NK-92 treated with Interleukin-12 subunit alpha and Interleukin-12 subunit beta, amount 100 ng/mL, for 24 hours (cell line): ENCODE measurements around the gene ALAS2.
"Not testable (repeated sequence)": the region's sequence is repeated elsewhere in the genome, so short reads cannot be mapped to it uniquely, and the experiment has no call there.

Experiments
- DNase-seq: peaks from one replicate; lab custom pipeline; 2025; lab: John Stamatoyannopoulos, UW

The ALAS2 gene, protein sequence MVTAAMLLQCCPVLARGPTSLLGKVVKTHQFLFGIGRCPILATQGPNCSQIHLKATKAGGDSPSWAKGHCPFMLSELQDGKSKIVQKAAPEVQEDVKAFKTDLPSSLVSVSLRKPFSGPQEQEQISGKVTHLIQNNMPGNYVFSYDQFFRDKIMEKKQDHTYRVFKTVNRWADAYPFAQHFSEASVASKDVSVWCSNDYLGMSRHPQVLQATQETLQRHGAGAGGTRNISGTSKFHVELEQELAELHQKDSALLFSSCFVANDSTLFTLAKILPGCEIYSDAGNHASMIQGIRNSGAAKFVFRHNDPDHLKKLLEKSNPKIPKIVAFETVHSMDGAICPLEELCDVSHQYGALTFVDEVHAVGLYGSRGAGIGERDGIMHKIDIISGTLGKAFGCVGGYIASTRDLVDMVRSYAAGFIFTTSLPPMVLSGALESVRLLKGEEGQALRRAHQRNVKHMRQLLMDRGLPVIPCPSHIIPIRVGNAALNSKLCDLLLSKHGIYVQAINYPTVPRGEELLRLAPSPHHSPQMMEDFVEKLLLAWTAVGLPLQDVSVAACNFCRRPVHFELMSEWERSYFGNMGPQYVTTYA

DNA sequence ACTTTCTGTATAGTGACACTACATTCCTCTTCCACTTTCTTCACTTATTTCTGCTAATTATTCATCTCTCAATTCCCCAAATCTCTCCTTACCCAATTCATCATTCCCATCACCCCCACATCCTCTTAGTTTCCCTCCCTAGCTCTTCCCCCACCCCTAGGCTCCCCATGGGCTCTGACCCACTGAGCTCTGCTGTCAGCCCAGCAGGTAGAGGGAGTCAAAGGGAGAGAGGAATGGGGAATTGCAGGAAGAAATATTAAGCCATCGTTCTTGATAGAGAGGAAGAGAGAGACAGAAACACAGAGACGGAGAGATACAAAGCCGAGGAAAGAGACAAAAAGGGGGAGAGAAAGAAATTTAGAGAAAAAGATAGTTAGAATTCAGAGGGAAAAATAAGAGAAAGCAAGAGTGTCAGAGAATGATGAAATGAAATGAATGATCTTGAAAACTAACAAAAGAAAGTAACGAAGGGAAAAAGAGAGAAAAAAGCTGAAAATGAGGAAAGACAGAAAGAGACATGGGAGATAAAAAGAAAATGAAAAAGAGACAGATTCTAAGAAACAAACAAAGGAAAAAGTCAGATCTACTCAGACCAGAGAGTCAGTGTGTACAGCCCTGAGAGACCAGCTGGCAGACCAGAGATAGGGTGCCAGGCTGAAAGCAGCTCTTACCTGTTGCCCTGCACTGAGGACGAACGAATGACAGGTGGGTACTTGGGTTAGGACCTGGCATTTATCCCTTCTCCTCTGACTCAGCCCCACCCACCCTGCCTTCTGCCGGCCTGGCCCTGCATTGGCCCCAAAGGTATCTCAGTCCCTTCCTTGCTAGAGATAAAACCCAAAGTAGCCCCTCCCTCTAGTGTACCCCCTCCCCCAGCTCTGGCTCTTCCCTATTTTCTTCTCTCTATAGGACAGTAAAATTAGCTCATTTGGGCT is at the start of gene ALAS2:
Gene ALAS2 (minus strand): TSS at position 707 of the 935 bp plus-strand sequence. CDS start 4,977 bp downstream, outside the sequence.
- DNase-seq = no peak

DNA sequence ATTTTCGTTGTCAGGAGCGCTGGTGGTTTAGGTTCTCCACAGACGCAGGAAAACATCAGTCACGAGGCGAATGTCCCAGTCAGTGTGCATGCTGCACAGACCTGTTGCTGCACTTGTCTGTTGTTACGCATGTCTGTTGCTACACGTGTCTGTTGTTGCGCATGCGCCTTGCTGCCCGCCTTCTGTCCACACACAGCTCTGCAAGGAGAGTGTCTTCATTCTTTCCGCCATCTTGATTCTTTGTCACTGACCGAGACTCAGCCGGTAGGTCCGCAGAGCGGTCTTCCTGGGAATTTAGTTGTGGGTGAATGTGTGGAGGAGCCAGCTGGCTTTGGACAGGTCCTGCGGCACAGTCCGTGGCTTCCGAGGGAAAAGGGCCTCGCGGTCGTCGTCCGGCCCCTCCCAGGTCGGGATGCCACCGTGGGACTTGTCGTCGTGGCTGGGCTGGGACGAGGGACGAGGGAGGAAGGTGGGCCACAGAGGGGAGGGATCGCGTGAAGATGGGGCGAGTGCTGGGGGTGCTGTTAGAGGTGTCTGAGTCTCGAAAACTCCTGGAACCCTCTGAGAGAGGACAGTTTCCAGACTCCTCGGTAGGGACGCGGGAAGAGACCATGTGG is 44.2 kb upstream of the ALAS2 start, which contains the start of gene PAGE2B:
Gene PAGE2B (plus strand): TSS at position 180 of the 617 bp plus-strand sequence. CDS start 1,012 bp downstream, outside the sequence.
- DNase-seq = no peak

DNA sequence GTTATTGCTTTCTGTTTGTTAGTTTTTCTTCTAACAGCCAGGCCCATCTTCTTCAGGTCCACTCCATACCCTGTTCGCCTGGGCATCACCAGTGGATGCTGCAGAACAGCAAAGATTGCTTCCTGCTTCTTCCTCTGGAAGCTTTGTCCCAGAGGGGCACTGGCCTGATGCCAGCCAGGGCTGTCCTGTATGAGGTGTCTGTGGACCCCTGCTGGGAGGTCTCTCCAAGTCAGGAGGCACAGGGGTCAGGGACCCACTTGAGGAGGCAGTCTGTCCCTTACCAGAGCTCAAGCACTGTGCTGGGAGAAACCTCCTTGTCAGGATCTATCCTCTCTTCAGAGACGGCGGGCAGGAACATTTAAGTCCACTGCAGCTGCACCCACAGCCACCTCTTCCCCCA is 41.5 kb upstream of the ALAS2 start:
- DNase-seq = no peak

DNA sequence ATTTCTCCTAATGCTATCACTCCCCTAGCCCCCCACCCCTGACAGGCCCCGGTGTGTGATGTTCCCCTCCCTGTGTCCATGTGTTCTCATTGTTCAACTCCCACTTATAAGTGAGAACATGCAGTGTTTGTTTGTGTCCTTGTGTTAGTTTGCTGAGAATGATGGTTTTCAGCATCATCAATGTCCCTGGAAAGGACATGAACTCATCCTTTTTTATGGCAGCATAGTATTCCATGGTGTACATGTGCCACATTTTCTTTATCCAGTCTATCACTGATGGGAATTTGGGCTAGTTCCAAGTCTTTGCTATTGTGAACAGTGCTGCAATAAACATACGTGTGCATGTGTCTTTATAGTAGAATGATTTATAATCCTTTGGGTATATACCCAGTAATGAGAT is 36.4 kb upstream of the ALAS2 start:
- DNase-seq = not testable (repeated sequence)

DNA sequence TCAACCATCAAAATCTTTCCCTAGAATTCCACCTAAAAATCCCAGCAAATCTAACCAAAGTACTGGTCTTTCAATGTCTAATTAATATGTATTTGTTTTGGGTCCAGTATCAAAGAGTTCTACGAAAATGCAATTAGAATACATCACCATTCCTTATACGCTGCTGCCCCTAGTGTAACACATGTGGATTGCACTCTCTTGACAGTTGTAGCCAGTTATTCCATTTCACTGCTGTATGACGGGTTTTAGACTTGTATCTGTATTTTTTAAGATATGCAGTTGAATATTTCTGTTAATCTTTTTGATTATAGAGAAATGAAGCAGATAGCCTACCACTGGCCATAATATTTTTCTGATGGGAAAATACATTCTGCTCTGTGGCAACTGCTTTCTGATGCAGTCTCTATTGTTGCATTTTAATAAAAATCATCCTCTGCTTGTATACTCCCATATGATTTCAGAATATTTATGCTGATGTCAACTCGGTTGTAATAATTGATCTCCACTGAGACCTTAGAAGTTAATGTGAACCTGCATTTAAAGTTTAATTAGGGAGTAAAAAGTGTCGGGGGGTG is 27.0 kb upstream of the ALAS2 start:
- DNase-seq = no peak

DNA sequence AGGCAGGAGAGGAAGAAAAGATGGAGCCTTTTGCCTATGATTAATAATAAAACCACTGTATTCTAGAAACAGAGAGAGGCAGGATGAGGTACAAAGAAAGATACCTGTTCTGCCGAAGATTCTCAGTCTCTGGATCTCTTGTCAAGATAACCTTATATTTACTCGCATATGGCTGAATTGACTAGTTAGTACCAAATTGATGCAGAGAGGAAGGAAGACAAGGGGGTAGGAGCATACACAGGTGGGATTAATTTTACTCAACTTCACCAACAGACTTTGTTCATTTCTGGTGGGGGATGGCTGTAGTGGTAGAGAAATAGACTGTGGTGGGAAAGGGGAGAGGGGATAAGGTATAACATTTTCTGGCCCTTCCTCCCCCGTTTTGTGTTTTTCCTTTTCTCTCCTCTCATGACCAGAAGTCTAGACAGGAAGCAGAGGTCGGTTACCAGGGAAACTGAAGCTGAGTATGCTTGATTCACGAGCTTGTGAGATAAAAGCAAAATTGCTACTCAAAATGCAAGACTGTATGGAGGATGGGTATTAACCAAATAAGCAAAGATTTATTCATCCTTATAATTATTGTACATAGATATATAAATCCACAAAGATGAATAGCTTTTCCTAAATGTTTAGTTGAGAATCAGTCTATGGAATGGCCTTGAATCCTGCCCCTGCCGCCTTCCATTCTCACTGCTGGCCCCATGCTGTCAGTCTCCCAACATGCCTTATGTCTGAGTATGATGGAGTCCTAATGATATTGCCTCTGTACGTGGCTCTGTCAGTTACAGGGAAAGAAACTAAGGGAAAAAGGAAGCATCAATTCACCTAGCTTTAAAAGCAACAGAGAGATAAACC is 26.3 kb upstream of the ALAS2 start:
- no peak for DNase-seq

DNA sequence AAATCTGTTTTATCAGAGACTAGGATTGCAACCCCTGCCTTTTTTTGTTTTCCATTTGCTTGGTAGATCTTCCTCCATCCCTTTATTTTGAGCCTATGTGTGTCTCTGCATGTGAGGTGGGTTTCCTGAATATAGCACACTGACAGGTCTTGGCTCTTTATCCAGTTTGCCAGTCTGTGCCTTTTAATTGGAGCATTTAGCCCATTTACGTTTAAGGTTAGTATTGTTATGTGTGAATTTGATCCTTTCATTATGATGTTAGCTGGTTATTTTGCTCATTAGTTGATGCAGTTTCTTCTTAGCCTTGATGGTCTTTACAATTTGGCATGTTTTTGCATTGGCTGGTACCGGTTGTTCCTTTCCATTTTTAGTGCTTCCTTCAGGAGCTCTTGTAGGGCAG is 19.8 kb upstream of the ALAS2 start:
- DNase-seq = not testable (repeated sequence)

DNA sequence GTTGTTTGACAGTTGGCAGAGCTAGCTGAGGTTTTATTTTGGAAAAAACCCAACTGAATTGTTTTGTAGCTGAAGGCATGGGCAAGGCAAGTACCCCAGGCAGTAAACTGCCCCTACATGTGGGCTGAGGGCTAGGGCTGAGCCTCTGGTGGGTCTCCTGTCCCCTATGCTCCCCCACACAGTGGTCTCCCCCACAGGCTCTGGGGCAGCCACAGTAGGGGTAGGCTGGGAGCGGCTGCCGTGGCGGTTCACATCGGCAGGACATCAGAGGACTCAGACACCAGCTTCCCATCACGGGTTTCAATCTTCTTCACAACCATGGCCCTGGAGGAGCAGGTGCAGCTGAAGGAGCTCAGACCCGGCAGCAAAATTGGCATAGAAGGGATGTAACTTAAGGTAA is 10.7 kb upstream of the ALAS2 start:
- no peak for DNase-seq

DNA sequence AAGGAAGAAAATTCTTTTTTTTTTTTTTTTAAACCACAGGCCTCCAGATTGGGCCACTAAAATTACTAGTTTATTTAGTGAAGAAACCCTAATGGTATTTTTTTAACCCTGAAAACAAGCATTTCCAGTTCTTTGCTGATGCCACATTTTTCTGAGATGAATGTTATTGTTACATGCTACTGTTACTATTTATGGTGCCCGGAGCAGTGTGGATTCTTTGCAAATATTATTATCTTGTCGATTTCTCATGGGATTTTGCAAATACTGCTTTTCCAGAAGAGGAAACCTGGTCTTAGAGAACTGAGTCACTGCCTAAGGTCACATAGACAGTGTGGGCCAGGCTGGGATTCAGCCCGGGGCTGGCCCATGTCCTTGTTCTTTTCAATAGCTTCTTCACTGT is 8.7 kb upstream of the ALAS2 start:
- DNase-seq = no peak

DNA sequence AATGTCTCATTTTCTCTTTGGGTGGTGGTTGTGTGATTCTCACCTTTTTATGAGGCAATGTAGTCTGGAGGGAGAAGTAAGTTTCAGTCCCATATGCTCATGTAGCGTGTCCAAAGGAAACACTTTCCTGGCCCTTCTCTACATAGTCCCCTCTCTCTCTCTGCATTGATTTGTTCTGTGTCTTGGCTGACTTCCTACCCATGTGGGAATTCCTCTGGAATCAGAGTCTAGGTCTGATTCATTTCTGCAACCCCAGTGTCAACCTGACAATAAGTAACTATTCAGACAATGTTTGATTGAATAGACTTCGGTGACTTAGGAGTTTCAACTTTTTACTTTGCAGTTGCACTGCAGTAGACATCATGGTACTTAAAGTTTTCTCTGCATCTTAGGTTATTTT is 2.7 kb upstream of the ALAS2 start:
- DNase-seq = no peak

DNA sequence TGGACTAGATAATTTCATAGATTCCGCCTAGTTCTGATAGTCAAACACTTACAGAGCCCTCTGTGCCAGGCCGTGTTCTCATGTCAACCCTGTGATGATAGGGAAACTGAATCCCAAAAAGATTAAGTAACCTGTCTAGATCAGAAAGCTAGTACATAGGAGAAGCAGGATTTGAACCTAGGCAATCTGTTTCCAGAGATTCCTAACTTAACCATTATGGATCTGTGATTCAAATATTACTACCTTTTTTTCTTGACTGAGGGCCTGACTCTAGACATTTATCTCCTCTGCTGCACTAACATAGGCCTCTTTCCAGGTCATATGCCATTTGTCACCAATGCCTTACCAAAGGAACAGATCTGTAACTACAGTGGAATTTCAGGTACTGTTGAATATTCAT is 1.5 kb downstream of the ALAS2 start:
- no peak for DNase-seq

DNA sequence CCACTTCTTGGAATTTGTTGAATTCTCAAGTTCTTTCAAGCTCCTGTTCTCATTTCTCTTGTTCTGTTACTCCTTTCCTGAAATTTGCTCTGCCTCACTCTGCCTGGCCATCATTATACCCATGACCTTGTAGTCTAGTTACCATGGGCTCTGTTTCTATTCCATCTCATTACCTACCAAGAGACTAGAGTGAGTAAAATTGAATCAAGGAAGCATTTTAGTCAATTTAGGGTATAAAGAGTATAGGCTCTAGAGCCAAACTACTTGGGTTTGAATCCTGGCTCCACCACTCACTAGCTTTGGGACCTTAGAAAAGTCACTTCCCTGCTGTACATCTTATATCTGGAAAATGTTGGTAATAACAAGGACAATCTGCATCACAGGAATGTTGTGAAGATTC is 2.2 kb downstream of the ALAS2 start:
- no peak for DNase-seq

DNA sequence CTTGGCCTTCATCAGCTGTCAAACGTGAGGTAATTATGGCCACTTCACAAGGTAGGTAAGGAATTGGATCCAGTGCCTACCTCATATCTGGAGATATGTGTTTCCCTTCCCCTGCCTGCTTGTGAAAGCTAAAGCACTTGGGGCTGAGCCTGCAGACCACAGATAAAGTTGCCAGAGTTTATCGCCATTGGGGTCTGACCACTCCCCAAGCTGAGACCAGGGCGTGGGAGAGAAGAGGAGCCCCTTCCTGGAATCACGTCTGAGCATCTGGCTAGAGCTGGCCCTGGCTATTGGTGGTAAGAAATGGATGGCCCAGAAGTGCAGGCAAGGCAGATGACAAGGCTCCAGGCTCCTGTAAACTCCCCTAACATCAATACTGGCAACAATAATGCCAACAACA is 2.7 kb downstream of the ALAS2 start:
- no peak for DNase-seq

DNA sequence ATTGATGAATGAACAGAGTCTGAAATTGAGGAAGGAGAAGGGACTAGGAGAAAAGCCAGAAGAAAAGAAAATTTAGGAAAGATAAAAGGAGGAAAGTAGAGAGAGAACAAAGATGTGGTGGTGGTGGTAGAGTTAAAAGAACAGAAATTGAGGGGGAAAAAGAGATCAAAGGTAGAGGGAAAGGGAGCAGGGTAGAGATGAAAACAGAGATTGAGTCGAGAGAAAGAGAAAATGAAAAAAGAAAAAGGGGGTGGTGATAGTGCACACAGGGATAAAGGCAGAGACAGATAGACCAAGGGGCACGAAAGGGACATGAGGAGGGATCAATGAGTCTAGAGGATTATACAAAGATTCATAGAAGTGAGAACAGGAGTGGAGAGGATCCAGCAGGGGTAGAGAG is 3.9 kb downstream of the ALAS2 start:
- no peak for DNase-seq

DNA sequence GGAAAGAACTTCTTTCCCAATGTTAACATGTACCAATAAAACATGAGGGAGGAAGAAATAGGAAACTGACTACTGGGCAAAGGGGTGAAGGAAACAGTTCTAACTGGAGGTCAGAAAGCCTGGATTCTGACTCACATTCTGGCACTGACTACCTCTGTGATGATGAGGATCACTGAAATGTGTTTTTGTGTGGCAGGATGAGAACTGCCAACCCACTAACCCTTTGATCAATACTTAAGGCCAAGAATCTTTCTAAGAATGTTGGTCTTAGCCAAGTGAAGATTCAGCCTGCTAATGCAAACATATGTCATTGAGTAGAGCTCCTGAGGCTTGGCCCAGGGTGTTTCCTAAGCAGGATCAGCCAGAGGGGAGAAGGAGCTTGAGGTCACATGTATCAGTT is 4.6 kb downstream of the ALAS2 start:
- DNase-seq = no peak

DNA sequence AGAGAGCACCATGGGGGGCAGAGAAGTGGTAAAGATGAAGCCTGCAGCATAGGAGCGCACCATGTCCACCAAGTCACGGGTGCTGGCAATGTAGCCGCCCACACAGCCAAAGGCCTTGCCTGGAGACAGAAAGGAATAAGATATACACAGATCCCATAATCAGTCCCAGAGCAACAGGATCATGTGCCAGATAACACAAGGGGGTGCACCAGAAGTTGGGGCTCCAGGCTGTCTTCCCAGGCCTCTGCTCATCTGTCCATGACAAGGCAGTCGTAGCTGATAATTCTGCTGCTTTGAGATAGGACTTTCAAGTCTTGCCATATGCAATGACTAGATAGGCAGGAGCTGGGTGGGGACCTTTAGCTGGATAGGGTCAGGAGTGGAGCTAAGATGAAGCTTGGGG is 15.9 kb downstream of the ALAS2 start:
- DNase-seq = no peak

DNA sequence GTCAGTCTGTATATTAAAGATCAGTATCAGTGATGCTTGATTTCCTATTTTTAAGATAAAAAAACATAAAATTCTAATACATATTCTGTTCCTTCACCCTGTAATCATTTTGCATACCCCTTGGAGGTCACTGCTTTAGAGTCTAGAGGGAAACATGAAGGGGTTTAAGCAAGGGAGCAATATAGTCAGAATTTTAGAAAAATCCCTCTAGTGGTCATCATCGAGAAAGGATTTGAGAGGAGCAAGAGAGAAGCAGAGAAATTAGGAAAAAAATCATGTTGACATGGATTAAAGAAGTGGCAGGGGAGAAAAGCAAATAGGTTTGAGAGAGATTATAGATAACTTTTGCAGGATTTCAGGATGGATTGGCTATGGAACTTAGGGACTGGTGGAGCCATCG is 19.5 kb downstream of the ALAS2 start:
- no peak for DNase-seq

DNA sequence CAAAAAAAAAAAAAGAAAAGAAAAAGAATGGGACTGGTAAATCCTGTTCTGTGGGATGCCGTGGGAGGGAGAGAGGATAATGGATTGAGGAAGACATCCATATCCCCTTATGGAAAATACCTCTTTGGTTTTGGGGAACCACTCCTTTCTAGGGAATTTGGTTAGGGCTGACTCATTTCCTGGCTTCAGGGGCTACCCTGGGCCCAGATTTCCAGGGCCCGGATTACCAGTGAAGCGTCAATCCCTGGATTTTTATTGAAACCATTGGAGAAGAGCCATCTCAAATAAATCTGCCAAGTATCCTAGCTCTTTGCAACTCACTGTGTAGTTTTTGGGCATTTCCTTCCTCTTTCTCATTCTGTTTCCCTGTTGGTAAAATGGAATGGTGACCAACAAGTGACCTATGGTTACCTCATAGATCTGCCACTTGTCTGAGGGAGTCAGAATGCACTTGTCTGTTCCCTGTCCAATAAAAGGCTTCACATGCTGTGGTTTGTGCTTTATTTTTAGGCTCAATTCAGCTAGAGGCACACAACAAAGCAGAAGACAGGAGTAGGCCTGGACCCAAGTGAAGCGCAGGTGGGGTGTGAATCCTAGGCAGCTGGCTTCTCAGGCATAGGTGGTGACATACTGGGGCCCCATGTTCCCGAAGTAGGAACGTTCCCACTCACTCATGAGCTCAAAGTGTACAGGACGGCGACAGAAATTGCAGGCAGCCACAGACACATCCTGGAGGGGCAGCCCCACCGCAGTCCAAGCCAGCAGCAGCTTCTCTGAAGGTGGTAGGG is 22.0 kb downstream of the ALAS2 start:
- no peak for DNase-seq

DNA sequence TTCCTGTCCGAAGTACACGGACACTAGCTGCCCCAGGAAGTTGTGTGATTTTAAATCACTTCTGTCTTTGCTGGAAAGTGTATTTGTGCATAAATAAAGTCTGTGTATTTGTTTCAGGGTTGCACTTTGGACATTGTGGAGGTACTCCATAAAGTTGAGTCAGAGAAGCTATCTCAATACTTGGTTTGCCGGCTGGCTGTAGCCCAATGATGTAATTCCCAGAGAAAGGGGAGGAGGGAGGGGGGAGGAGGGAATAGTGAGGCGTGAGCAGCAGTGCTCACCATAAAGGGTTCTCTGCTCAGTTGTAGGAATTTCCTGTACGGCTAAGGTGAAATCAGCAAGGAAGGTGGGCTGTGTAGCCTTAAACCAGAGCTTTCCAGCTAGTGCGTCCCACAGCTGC is 23.1 kb downstream of the ALAS2 start:
- no peak for DNase-seq
